A549 (cell line): Measurements from ENCODE around the gene HLX.

ENCODE experiments used
- EP300 ChIP-seq, 2 experiments: fragments of >200 bp; sonication (Bioruptor Twin); formaldehyde crosslinking; IDR thresholded peaks; 2 replicates in 1 of 2; 3 replicates in 1 of 2; pipeline ENCODE4 v1.6.1; 2016 to 2017
- FOSB ChIP-seq: fragments of 250-450 bp; sonication (Bioruptor Pico); IDR thresholded peaks from 2 replicates; pipeline ENCODE4 v1.5.0; 2020; ENCODE audit warnings: mild to moderate bottlenecking, moderate library complexity
- JUN ChIP-seq, 2 experiments: fragments of >200 bp; sonication (Bioruptor Twin); formaldehyde crosslinking; IDR thresholded peaks; 2 replicates in 1 of 2; 3 replicates in 1 of 2; pipeline ENCODE4 v1.6.1; 2016 to 2017
- MYC ChIP-seq: IDR thresholded peaks from 2 replicates; pipeline ENCODE4 v1.6.1; 2012; ENCODE audit warnings: mild to moderate bottlenecking, inconsistent platforms, low read length, improper control_type of control experiment, borderline replicate concordance
- POLR2A ChIP-seq: IDR thresholded peaks from 2 replicates; pipeline ENCODE4 v1.6.1; 2012; ENCODE audit warnings: mild to moderate bottlenecking, low read length
- POLR2AphosphoS2 ChIP-seq: conservative IDR thresholded peaks from 2 replicates; pipeline ENCODE4 v1.6.1; 2012; ENCODE audit warnings: low read length, improper control_type of control experiment, inconsistent platforms
- SMC3 ChIP-seq: fragments of >200 bp; sonication (Bioruptor Twin); formaldehyde crosslinking; IDR thresholded peaks from 3 replicates; pipeline ENCODE4 v1.6.1; 2018; ENCODE audit warnings: inconsistent platforms
- TP53 ChIP-seq: fragments of 250-450 bp; sonication (Bioruptor Pico); IDR thresholded peaks from 2 replicates; pipeline ENCODE4 v1.5.0; 2021; ENCODE audit warnings: mild to moderate bottlenecking, moderate library complexity
- TF ChIP-seq, protein P1 (sequence below): fragments of 250-450 bp; sonication (Bioruptor Pico); IDR thresholded peaks from 2 replicates; pipeline ENCODE4 v1.5.0; 2020; ENCODE audit warnings: low read depth, mild to moderate bottlenecking, moderate library complexity
- TF ChIP-seq, protein P2 (sequence below): fragments of >200 bp; sonication (Bioruptor Twin); formaldehyde crosslinking; IDR thresholded peaks from 3 replicates; pipeline ENCODE4 v1.5.1; 2016
- TF ChIP-seq, protein P3 (sequence below): fragments of 150-350 bp; IDR thresholded peaks from 2 replicates; pipeline ENCODE4 v1.6.1; 2014; ENCODE audit warnings: low read depth, mild to moderate bottlenecking, low read length
- TF ChIP-seq, protein P4 (sequence below): fragments of 200-600 bp; sonication (generic); IDR thresholded peaks from 2 replicates; pipeline ENCODE4 v1.6.1; 2016; ENCODE audit warnings: antibody characterized with exemption, mild to moderate bottlenecking, moderate library complexity

DNA sequence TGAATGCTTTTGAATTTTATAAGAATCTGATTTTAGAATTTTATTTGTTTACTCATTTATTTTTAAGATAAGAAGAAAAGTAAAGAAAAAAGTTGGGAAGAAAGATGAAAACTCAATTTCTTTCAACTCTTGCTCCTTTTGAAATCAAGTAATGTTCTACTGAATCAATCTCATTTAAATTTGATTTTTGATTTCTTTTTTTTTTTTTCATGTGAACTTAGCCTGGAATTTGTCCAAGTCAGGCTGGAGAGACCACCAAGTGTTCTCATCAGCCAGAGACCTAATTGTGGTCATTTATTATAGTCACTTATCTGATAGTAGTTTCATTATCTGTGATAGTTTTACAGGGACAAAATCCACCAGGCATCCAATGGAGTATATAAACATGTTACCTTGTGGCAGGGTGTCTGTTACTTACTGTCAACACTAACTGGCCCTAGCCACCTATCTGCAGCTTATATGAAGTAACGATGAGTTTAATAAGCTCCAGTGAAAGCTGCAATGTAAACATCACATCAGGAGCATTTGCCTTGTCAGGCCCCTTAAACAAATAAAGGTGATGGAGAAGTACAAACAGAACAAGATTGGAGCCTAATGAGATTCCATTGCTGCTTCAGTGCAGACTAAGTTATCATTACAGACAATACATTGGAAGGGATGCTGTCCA, 39.2 kb downstream of the HLX start:
- TF ChIP-seq, protein P1, sequence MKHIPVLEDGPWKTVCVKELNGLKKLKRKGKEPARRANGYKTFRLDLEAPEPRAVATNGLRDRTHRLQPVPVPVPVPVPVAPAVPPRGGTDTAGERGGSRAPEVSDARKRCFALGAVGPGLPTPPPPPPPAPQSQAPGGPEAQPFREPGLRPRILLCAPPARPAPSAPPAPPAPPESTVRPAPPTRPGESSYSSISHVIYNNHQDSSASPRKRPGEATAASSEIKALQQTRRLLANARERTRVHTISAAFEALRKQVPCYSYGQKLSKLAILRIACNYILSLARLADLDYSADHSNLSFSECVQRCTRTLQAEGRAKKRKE (CRISPR knock-in tag) = no peak
- TF ChIP-seq POLR2A (no peak), POLR2AphosphoS2 (no peak), FOSB (no peak), MYC (no peak), SMC3 (no peak), JUN (IDR thresholded peaks at IDR 0.05) (no peak), TP53 (CRISPR knock-in tag) (no peak), EP300 (IDR thresholded peaks at IDR 0.05) (no peak)
- TF ChIP-seq, protein P2, sequence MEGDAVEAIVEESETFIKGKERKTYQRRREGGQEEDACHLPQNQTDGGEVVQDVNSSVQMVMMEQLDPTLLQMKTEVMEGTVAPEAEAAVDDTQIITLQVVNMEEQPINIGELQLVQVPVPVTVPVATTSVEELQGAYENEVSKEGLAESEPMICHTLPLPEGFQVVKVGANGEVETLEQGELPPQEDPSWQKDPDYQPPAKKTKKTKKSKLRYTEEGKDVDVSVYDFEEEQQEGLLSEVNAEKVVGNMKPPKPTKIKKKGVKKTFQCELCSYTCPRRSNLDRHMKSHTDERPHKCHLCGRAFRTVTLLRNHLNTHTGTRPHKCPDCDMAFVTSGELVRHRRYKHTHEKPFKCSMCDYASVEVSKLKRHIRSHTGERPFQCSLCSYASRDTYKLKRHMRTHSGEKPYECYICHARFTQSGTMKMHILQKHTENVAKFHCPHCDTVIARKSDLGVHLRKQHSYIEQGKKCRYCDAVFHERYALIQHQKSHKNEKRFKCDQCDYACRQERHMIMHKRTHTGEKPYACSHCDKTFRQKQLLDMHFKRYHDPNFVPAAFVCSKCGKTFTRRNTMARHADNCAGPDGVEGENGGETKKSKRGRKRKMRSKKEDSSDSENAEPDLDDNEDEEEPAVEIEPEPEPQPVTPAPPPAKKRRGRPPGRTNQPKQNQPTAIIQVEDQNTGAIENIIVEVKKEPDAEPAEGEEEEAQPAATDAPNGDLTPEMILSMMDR = no peak
- TF ChIP-seq, protein P3, sequence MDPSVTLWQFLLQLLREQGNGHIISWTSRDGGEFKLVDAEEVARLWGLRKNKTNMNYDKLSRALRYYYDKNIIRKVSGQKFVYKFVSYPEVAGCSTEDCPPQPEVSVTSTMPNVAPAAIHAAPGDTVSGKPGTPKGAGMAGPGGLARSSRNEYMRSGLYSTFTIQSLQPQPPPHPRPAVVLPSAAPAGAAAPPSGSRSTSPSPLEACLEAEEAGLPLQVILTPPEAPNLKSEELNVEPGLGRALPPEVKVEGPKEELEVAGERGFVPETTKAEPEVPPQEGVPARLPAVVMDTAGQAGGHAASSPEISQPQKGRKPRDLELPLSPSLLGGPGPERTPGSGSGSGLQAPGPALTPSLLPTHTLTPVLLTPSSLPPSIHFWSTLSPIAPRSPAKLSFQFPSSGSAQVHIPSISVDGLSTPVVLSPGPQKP = no peak
- TF ChIP-seq, protein P4, sequence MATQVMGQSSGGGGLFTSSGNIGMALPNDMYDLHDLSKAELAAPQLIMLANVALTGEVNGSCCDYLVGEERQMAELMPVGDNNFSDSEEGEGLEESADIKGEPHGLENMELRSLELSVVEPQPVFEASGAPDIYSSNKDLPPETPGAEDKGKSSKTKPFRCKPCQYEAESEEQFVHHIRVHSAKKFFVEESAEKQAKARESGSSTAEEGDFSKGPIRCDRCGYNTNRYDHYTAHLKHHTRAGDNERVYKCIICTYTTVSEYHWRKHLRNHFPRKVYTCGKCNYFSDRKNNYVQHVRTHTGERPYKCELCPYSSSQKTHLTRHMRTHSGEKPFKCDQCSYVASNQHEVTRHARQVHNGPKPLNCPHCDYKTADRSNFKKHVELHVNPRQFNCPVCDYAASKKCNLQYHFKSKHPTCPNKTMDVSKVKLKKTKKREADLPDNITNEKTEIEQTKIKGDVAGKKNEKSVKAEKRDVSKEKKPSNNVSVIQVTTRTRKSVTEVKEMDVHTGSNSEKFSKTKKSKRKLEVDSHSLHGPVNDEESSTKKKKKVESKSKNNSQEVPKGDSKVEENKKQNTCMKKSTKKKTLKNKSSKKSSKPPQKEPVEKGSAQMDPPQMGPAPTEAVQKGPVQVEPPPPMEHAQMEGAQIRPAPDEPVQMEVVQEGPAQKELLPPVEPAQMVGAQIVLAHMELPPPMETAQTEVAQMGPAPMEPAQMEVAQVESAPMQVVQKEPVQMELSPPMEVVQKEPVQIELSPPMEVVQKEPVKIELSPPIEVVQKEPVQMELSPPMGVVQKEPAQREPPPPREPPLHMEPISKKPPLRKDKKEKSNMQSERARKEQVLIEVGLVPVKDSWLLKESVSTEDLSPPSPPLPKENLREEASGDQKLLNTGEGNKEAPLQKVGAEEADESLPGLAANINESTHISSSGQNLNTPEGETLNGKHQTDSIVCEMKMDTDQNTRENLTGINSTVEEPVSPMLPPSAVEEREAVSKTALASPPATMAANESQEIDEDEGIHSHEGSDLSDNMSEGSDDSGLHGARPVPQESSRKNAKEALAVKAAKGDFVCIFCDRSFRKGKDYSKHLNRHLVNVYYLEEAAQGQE = no peak
